A673 (cell line): ENCODE measurements around the gene LRRC8B.

Experiments used
- CTCF ChIP-seq: fragments of 300-800, 200-600 bp; sonication (generic); conservative IDR thresholded peaks from 2 replicates; pipeline ENCODE4 v1.5.1; 2017; ENCODE audit warnings: low read depth, mild to moderate bottlenecking, antibody characterized with exemption, low read length, moderate library complexity, mixed read lengths
- EZH2 ChIP-seq: fragments of 200-600 bp; sonication (generic); IDR thresholded peaks from 2 replicates; pipeline ENCODE4 v1.6.1; 2017; ENCODE audit warnings: borderline replicate concordance, low read depth, mild to moderate bottlenecking, mixed read lengths, antibody characterized with exemption, low read length; ENCODE audit not compliant: poor library complexity, severe bottlenecking

- TF ChIP-seq EZH2 (no peak), CTCF (no peak)
Measured at GRCh38 chr1:89622895-89623294, 98.3 kb downstream of the LRRC8B start.
